Stimulated activated CD4-positive, alpha-beta T cell treated with anti-CD3 and anti-CD28 coated beads, Interleukin-4, amount 100 ng/mL, for 48 hours (primary cell): Measurements from ENCODE around the gene KRTAP4-5.
"Not testable (repeated sequence)": the region's sequence is repeated elsewhere in the genome, so short reads cannot be mapped to it uniquely, and the experiment has no call there.

Experiments used
- DNase-seq, 2 donors: peaks; one replicate each; pipeline ENCODE4 v3.0.0-alpha.2; 2020; ENCODE audit warnings: low read depth in 2 of 2

Gene KRTAP4-5

GRCh38 chr17:41149652-41149985 is at the start of gene KRTAP4-5:
Gene KRTAP4-5, minus strand, starts transcription at chr17:41149825. Its CDS starts 58 bp downstream, at chr17:41149767.
- DNase-seq, result no peak

GRCh38 chr17:41196068-41196467 is 46.4 kb upstream of the KRTAP4-5 start:
- DNase-seq, result no peak

GRCh38 chr17:41190328-41190727 is 40.7 kb upstream of the KRTAP4-5 start:
- DNase-seq, result no peak

GRCh38 chr17:41189837-41190318 is 40.3 kb upstream of the KRTAP4-5 start, which contains the start of gene KRTAP9-1:
Gene KRTAP9-1, plus strand, starts transcription at chr17:41189887. Its CDS starts 0 bp downstream, at chr17:41189887.
- not testable (repeated sequence) for DNase-seq

GRCh38 chr17:41186872-41187271 is 37.2 kb upstream of the KRTAP4-5 start:
- no peak for DNase-seq

GRCh38 chr17:41185001-41185400 is 35.4 kb upstream of the KRTAP4-5 start:
- no peak for DNase-seq

GRCh38 chr17:41184480-41184961 is 34.9 kb upstream of the KRTAP4-5 start, which contains the start of gene KRTAP4-1:
Gene KRTAP4-1, minus strand, starts transcription at chr17:41184911. Its CDS starts 57 bp downstream, at chr17:41184854.
- no peak for DNase-seq

- DNase-seq, result no peak
Measured at GRCh38 chr17:41178843-41179616, 29.4 kb upstream of the KRTAP4-5 start.

GRCh38 chr17:41178341-41178740 is 28.7 kb upstream of the KRTAP4-5 start:
- DNase-seq, result no peak

- DNase-seq, result no peak
Measured at GRCh38 chr17:41177727-41178271, 28.2 kb upstream of the KRTAP4-5 start, which contains the start of gene KRTAP4-2. Gene KRTAP4-2, minus strand, starts transcription at chr17:41178221. Its CDS starts 57 bp downstream, at chr17:41178164.

- DNase-seq, result no peak
Measured at GRCh38 chr17:41176744-41177387, 27.2 kb upstream of the KRTAP4-5 start.

GRCh38 chr17:41171886-41172285 is 22.3 kb upstream of the KRTAP4-5 start:
- DNase-seq, result no peak

GRCh38 chr17:41168121-41168520 is 18.5 kb upstream of the KRTAP4-5 start, which contains the start of gene KRTAP4-3:
Gene KRTAP4-3, minus strand, starts transcription at chr17:41168221. Its CDS starts 49 bp downstream, at chr17:41168172.
- DNase-seq, result no peak

GRCh38 chr17:41167561-41167960 is 17.9 kb upstream of the KRTAP4-5 start:
- DNase-seq, result no peak

- no peak for DNase-seq
Measured at GRCh38 chr17:41163828-41164227, 14.2 kb upstream of the KRTAP4-5 start.

GRCh38 chr17:41160648-41161047 is 11.0 kb upstream of the KRTAP4-5 start, which contains the start of gene KRTAP4-4:
Gene KRTAP4-4, minus strand, starts transcription at chr17:41160748. Its CDS starts 57 bp downstream, at chr17:41160691.
- no peak for DNase-seq

- not testable (repeated sequence) for DNase-seq
Measured at GRCh38 chr17:41160190-41160589, 10.6 kb upstream of the KRTAP4-5 start.

GRCh38 chr17:41153856-41154255 is 4.2 kb upstream of the KRTAP4-5 start:
- DNase-seq, result no peak

- no peak for DNase-seq
Measured at GRCh38 chr17:41151525-41151924, 1.9 kb upstream of the KRTAP4-5 start.

- no peak for DNase-seq
Measured at GRCh38 chr17:41150026-41150425, 401 bp upstream of the KRTAP4-5 start.

- DNase-seq, result not testable (repeated sequence)
Measured at GRCh38 chr17:41148971-41149651, 514 bp downstream of the KRTAP4-5 start.
